Activated T-cell treated with anti-CD3 and anti-CD28 coated beads, Interleukin-2, amount 50 U/mL, for 72 hours (primary cell): Measurements from ENCODE around the gene RNF166. TPM values are rescaled to one million over a fixed set of nuclear protein-coding genes. Genes with fewer than 3 reads are reported as not detected.

ENCODE experiments used
- ATAC-seq, 2 donors: fragments of 150-1000 bp; cut with Tn5 transposase; replicated peaks in 1 of 2; 2 replicates each; pipeline ENCODE4 v1.10.0; 2021; ENCODE audit warnings: moderate library complexity in 2 of 2, mild to moderate bottlenecking in 1 of 2
- DNase-seq, 2 donors: peaks; one replicate each; pipeline ENCODE4 v3.0.0; 2021 to 2022; ENCODE audit warnings: mixed read lengths in 1 of 2
- H3K27ac Mint-ChIP-seq: one replicate; pipeline ENCODE4 v1.8.0; 2022; ENCODE audit warnings: mild to moderate bottlenecking, moderate library complexity, mixed read lengths
- H3K27me3 Mint-ChIP-seq: one replicate; pipeline ENCODE4 v1.8.0; 2022; ENCODE audit warnings: low read depth, mixed read lengths
- H3K36me3 Mint-ChIP-seq, 2 donors: one replicate each; pipeline ENCODE4 v1.8.0; 2022; ENCODE audit warnings: mixed read lengths in 2 of 2, mild to moderate bottlenecking in 1 of 2; ENCODE audit not compliant: insufficient read depth in 2 of 2
- H3K4me1 Mint-ChIP-seq: one replicate; pipeline ENCODE4 v1.8.0; 2022; ENCODE audit warnings: low read depth, mixed read lengths
- H3K4me3 Mint-ChIP-seq, 2 donors: one replicate each; pipeline ENCODE4 v1.8.0; 2022; ENCODE audit warnings: mild to moderate bottlenecking in 2 of 2, mixed read lengths in 2 of 2, moderate library complexity in 2 of 2
- H3K9me3 Mint-ChIP-seq, 2 donors: one replicate each; pipeline ENCODE4 v1.8.0; 2022; ENCODE audit warnings: mixed read lengths in 2 of 2
- total RNA-seq, 2 donors: library from RNA; stranded (reverse); gene quantifications; one replicate each; pipeline ENCODE4 v1.2.3, GENCODE V29; 2022

The RNF166 gene
- total RNA-seq, 2 donors from 2014 or later: 58.6 to 64.5 TPM

DNA sequence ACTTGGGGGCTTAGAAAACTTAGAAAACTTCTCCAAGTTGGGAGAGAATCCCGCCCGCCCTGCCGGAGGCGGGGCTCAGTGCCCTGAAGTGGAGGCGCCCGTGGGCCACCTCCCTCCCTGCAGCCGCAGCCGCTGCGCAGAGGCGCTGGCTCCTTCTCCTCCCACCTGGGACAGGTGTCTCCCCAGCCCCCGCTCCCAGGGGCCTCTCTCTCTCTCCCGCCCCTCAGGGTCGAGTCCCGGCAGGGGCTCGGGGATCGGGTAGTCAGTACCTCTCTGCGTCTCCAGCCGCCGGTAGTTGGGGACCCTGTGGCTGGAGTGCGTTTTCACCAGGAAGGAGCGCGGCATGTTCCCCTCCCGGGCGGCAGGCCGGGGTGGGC is 20.2 kb downstream of the RNF166 start:
- ATAC-seq: peak; percentile 26 to 28
- Mint-ChIP-seq H3K9me3 (no peaks in the 10 kb centered on the region), H3K36me3 (peaks cover 0 to 2% of the 10 kb centered on the region in 2 donors), H3K27ac (no peak overlapping the region), H3K4me1 (peaks cover 38% of the 10 kb centered on the region), H3K27me3 (no peaks in the 10 kb centered on the region), H3K4me3 (peak overlapping the region; percentile 83 to 85)
- peak; percentile 42 to 55 for DNase-seq

DNA sequence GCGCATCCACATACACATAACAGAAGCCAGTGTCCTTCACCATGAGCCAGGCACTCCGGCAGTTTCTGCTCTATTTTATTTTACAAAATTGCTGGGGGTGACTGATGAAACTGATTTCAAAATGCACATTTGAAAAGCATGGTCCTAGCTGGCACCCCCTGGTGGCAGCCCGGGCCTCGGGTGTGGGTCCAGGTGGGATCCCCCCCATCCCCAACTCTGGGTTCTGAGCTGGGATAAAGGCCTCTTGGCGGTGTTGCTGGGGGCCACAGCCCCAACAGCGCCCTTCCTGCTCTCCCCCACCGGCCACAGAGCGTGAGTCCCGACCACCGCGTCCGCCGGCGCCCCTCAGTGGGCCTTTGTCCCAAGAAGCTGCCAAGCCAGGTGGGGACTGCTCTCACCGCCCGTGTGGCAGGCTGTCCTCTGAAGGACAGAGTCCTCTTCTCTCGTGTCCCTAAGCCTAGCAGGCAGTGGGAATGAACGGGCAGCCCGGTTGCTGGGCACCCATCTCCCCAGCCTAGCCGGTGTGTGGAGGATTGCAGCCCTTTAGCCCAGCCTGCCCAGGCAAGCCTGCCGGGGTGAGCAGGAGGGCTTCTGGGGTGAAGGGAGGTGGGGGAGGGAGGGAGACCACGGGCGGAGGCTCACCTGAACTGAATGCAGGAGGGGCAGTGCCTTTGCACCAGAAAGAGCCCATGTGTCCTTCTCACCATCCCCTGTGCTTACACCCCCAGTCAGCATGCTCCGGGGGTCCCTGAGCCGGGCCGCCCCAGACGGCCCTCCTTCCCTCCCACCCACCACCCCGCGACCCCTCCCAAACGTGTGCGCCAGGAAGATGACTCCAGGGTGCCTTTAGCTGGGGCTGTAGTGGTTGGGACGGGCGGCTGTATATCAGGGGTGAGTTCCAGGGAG is 20.8 kb downstream of the RNF166 start:
- H3K36me3 Mint-ChIP-seq: peaks cover 0 to 2% of the 10 kb centered on the region in 2 donors
- no peaks in the 10 kb centered on the region for H3K9me3 Mint-ChIP-seq
- peak; percentile 21 to 29 for ATAC-seq
- H3K4me3 Mint-ChIP-seq: peak overlapping the region; percentile 83 to 85
- peak; percentile 76 to 80 for DNase-seq
- H3K27me3 Mint-ChIP-seq: no peaks in the 10 kb centered on the region
- H3K27ac Mint-ChIP-seq: no peak overlapping the region
- peaks cover 35% of the 10 kb centered on the region for H3K4me1 Mint-ChIP-seq

DNA sequence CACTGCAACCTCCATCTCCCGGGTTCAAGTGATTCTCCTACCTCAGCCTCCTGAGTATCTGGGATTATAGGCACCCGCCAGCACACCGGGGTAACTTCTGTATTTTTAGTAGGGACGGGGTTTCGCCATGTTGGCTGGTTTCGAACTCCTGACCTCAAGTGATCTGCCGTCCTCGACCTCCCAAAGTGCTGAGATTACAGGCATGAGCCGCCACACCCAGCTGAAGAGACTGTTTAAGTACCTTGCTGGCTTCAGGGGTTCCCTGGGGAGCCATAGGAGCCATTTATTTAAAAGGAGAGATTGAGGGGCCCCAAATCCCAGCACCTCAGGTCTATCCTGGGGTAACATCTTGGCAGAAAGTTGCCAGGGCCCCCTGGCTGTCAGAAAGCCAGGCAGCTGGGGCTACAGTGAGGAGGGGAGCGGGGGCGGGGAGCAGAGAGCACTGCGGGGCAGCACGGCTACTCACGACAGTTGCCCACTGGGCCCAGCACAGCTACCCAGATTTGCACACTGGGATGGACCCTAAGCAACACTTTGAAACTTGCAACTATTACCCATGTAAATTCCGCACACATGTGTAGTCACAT is 21.5 kb downstream of the RNF166 start:
- H3K36me3 Mint-ChIP-seq: peaks cover 0 to 2% of the 10 kb centered on the region in 2 donors
- H3K27ac Mint-ChIP-seq: no peak overlapping the region
- H3K27me3 Mint-ChIP-seq: no peaks in the 10 kb centered on the region
- ATAC-seq (no peak), DNase-seq (no peak)
- peak overlapping the region; percentile 83 to 85 for H3K4me3 Mint-ChIP-seq
- H3K9me3 Mint-ChIP-seq: no peaks in the 10 kb centered on the region
- H3K4me1 Mint-ChIP-seq: peaks cover 35% of the 10 kb centered on the region

DNA sequence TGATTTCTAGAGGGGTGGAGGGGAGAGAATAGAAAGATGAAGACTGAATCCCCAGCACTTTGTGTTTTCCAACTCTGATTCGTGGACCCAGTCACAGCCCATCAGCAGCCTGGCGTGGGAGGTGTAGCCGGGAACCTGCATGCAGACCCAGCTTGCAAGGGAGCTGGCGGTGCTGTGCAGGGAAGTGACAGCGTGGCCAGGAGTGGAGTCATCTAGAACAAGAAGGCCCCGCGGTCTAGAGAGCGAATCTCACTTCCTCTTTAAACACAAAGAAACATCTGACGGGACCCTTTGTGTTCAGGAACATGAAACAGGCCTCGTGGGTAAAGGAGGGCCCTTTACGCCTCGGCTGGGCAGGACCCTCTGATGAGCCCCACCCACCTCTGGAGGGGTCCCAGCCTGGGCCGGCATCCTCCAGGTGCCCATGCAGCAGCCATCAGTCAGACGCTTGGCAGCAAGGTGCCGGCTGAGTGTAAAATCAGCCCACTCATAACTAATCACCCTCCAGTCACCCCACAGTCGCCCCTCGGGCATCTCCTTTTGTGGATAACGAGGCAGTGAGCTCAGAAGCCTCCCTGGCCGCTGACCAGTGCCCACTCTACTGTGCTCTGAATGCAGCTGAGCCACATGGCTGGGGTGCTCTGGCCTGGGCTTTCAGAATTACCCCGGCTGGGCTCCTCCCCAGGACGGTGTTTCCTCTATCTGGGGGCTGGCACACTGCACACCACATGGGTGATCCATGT is 24.3 kb downstream of the RNF166 start:
- H3K9me3 Mint-ChIP-seq: no peaks in the 10 kb centered on the region

DNA sequence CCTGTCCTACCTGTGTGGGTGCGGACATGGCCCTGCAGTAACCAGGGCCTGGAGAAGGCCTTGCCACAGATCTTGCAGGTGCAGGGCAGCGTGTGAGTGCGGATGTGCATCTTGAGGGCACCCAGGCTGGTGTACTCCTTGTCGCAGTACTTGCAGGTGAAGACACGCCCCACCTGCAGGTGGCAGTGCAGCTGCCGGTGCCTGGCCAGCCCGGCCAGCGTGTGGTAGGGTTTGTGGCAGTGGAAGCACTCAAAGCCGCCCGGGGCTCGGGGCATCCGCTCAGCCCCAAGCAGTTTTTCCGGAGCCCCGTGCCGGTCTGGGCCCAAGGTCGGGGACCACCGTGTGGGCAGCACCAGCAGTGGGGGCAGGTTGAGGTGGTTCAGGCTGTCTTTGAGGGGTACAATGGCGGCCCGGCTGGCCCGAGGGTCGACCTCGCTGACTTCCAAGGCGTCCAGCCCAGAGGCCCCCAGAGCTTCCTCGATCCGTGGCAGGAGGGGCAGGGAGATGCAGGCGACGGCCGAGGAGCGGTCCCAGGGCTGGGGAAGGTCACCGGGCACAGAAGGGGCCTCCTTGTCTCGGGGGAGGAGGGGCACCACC is 25.0 kb downstream of the RNF166 start:
- no peaks in the 10 kb centered on the region for H3K27me3 Mint-ChIP-seq
- peak overlapping the region; percentile 78 to 91 for H3K4me3 Mint-ChIP-seq
- peaks cover 35% of the 10 kb centered on the region for H3K4me1 Mint-ChIP-seq
- peaks cover 0 to 2% of the 10 kb centered on the region in 2 donors for H3K36me3 Mint-ChIP-seq
- peak; percentile 55 to 62 for DNase-seq
- no peaks in the 10 kb centered on the region for H3K9me3 Mint-ChIP-seq
- peak; percentile 20 to 21 for ATAC-seq
- peak overlapping the region; percentile 44 for H3K27ac Mint-ChIP-seq

More for the DNA sequence above, 24.3 kb downstream of the RNF166 start:
- peaks cover 35% of the 10 kb centered on the region for H3K4me1 Mint-ChIP-seq
- peak overlapping the region; percentile 78 to 91 for H3K4me3 Mint-ChIP-seq
- H3K36me3 Mint-ChIP-seq: peaks cover 0 to 2% of the 10 kb centered on the region in 2 donors
- peak; percentile 68 to 70 for ATAC-seq
- DNase-seq: peak; percentile 80 to 82
- peak overlapping the region; percentile 91 for H3K27ac Mint-ChIP-seq
- H3K27me3 Mint-ChIP-seq: no peaks in the 10 kb centered on the region

DNA sequence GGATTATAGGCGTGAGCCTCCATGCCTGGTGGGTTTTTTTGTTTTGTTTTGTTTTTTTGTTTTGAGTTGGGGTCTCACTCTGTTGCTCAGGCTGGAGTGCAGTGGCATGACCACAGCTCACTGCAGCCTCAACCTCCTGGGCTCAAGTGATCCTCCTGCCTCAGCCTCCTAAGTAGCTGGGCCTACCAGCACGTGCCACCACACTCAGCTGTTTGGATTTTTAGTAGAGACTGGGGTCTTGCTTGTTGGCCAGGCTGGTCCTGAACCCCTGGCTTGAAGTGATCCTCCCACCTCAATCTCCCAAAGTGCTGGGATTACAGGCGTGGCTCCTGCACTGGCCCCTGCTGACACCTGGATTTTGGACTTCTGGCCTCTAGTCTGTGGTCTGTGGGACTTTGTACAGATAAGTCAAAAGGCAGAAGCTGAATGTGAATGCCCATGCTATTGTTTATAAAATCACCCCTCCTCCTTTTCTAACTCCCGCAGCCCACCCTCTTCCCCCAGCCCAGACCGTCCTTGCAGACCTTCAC is 25.6 kb downstream of the RNF166 start:
- H3K27me3 Mint-ChIP-seq: no peaks in the 10 kb centered on the region
- no peak overlapping the region for H3K27ac Mint-ChIP-seq
- peak overlapping the region in 1 of 2 donors; percentile 78 for H3K4me3 Mint-ChIP-seq
- peaks cover 0 to 2% of the 10 kb centered on the region in 2 donors for H3K36me3 Mint-ChIP-seq
- no peak for DNase-seq
- peaks cover 35% of the 10 kb centered on the region for H3K4me1 Mint-ChIP-seq
- H3K9me3 Mint-ChIP-seq: no peaks in the 10 kb centered on the region
- no peak for ATAC-seq

DNA sequence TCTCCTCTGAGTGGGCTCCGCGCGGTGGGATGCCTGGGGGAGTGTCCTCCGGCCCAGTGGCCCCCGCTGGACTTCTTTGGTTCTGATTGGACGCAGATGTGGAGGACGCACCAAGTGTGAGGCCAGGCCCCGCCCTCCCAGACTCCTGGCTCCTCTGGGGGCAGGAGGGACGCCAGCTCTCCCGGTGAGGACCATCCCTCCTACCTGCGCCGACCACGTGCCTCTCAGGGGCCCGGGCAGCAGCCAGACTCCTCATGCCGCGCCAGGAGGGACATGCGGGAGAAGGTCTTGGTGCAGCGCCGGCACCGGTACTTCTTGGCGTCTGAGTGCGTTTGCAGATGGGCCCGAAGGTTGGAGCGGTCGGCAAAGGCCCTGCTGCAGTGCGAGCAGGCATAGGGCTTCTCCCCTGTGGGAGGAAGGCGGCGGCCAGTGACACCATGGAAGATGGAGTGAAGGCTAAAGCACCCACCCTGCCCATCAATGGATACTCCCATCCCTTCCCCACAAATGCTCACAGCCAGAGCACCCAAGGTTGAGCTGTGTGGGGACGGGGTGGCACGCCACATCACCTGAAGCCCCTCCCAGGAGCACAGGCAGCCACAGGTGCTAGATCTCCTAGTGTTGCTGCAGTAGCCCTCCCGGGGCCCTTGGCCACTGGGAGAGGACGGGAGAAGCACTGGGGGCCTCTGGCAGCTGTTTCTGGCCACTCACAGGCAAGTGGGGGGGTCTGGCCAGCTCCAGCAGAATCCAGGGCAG is 27.8 kb downstream of the RNF166 start:
- Mint-ChIP-seq H3K9me3 (no peaks in the 10 kb centered on the region), H3K27ac (no peak overlapping the region), H3K36me3 (peaks cover 0 to 2% of the 10 kb centered on the region in 2 donors), H3K4me1 (peaks cover 21% of the 10 kb centered on the region), H3K4me3 (no peak overlapping the region), H3K27me3 (no peaks in the 10 kb centered on the region)
- ATAC-seq (no peak), DNase-seq (no peak)

DNA sequence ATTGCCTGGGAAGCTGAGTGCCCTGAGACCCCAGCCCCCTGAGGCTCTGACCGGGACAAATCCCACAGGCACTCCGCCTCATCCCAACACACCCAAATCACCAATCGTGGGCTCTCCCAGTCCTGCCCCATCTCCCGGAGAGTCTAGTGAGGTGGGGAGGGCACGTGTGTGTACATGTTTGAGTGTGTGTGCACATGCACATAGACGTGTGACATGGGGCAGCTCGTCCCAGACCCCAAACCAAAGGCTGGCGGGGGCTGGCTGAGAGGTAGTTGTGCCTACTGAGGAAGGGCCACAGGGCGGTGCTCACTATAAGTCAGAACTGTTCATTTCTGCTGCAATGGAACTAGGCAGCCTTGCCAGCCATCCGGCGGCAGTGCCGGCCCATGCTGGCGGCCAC is 28.5 kb downstream of the RNF166 start:
- peaks cover 21% of the 10 kb centered on the region for H3K4me1 Mint-ChIP-seq
- DNase-seq (no peak), ATAC-seq (no peak)
- no peaks in the 10 kb centered on the region for H3K27me3 Mint-ChIP-seq
- no peak overlapping the region for H3K4me3 Mint-ChIP-seq
- H3K27ac Mint-ChIP-seq: no peak overlapping the region
- H3K9me3 Mint-ChIP-seq: no peaks in the 10 kb centered on the region
- H3K36me3 Mint-ChIP-seq: peaks cover 0 to 2% of the 10 kb centered on the region in 2 donors

DNA sequence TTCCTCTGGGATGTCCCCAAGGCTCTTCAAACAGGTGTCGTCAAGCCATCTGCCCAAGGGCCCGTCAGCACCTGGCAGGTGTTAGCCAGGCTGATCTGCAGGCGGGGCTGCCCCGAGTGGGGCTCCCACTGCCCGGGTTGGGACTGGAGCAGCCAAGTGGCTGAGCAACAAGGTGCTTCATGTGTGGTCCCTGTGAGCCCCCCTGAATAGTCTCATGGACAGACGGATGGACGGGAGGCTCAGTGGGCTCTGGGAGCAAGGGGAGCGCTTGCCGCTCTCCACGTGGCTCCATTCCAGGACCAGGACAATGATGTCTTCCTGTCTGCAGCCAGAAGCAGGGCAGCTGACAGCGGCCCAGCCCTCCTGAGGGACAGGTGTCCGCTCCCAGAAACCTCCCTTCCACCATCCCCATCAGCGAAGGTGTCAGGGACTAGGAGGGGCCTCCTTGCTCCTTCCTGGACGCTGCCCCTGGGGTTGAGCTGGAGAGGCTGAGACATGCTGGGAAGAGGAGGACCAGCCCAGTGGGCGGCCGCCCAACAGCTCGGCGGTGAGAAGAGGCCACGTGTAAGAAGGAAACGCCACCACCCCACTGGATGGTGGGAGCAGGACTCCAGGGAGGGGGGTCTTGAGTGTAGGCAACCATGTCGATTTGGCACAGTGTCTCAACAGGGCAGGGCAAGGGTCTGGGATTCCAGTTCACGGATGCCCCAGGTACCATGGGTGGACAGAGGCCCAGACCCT is 29.5 kb downstream of the RNF166 start:
- Mint-ChIP-seq H3K4me1 (peaks cover 10% of the 10 kb centered on the region), H3K4me3 (no peak overlapping the region), H3K9me3 (no peaks in the 10 kb centered on the region), H3K36me3 (no peaks in the 10 kb centered on the region), H3K27me3 (no peaks in the 10 kb centered on the region), H3K27ac (no peak overlapping the region)
- no peak for ATAC-seq
- DNase-seq: no peak

DNA sequence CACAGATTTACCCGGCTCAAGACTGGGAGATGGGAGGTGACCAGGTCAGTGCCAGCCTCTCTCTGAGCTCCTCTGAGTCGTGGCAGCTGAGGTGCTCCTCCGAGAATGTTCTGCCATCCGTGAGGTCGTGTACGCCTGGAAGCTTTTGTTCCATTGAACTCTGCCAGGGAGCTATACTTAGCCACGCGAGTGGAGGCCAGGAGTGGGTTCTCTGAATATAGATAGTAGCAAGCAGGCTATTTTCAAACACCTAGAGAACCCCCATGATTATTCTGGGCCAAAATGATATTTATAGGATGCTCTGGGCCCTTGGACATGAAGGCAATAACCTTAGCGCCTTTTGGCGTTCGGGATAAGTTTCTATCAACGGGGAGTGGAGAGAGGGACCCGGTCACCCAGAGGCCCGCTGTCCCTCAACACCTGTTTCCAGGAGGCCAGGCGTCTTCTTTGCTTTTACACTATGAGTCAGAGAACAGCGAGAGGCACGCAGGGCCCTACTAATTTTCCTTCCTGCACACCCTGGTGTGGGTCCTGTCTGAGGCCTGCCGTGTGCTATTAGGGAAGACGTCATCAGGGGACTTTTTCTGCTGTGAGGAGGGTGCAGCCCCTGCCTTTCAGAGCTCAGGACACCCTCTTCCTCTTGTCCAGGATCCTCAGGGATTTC is 32.4 kb downstream of the RNF166 start:
- Mint-ChIP-seq H3K36me3 (peaks cover 0 to 2% of the 10 kb centered on the region in 2 donors), H3K9me3 (no peaks in the 10 kb centered on the region), H3K4me1 (no peaks in the 10 kb centered on the region), H3K27me3 (no peaks in the 10 kb centered on the region), H3K4me3 (no peak overlapping the region), H3K27ac (no peak overlapping the region)
- DNase-seq: no peak
- ATAC-seq: peak in 1 of 2 donors; percentile 19

DNA sequence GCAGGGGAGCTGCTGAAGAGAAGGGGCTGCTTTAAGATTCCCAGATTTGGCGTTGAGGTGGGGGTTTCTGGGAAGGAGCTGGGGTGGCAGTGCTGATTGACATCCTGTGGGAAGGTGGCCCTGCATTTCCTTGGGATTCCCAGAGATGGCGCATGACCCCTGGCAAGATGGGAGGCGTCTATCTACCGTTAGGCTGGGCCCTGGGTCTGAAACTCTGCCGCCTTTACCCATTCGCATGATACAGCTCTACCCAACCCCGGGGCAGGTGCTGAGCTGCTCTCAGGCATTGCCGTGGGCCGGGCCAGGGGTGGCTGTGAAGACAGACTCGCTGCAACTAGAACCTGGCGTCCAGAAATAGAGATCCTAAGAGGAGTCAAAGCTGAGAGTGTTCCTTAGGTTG is 33.4 kb downstream of the RNF166 start:
- DNase-seq (no peak), ATAC-seq (no peak)
- H3K4me3 Mint-ChIP-seq: no peak overlapping the region
- no peaks in the 10 kb centered on the region for H3K27me3 Mint-ChIP-seq
- H3K27ac Mint-ChIP-seq: no peak overlapping the region
- no peaks in the 10 kb centered on the region for H3K9me3 Mint-ChIP-seq
- no peaks in the 10 kb centered on the region for H3K4me1 Mint-ChIP-seq
- peaks cover 2 to 7% of the 10 kb centered on the region in 2 donors for H3K36me3 Mint-ChIP-seq
